NCI-H2171 (cell line): ENCODE data around the gene CLBA1.
"Not testable (repeated sequence)": the region's sequence is repeated elsewhere in the genome, so short reads cannot be mapped to it uniquely, and the experiment has no call there.

Experiments used
- DNase-seq: peaks from one replicate; lab custom pipeline; 2025; lab: John Stamatoyannopoulos, UW

CLBA1 gene

DNA sequence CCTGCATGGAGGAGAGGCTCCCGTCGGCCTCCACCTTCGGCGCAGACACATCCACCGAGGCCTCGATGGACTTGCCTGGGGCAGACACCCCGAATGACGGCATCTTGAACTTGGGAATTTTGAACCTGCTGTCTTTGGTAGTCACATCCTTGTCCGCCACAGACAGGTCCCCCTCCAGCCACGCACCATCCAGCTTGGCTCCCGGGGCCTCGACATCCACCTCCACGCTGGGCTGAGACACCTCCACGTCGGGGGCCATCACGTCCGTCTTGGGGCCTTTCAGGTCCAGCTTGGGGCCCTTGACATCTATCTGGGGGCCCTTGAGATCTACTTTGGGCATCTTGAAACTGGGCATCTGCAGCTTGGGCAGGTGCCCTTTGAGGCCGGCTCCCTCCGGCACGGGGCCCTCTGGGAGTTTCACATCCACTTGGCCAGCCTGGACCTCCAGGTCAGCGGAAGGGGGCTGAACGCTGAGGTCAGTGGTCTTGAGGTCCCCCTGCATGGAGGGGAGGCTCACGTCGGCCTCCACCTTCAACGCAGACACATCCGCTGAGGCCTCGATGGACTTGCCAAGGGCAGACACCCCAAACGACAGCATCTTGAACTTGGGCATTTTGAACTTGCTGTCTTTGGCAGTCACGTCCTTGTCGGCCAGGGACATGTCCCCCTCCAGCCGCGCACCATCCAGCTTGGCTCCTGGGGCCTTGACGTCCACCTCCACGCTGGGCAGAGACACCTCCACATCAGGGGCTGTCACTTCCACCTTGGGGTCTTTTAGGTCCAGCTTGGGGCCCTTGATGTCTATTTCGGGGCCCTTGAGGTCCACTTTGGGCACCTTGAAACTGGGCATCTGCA, 37.5 kb upstream of the CLBA1 start:
- not testable (repeated sequence) for DNase-seq

DNA sequence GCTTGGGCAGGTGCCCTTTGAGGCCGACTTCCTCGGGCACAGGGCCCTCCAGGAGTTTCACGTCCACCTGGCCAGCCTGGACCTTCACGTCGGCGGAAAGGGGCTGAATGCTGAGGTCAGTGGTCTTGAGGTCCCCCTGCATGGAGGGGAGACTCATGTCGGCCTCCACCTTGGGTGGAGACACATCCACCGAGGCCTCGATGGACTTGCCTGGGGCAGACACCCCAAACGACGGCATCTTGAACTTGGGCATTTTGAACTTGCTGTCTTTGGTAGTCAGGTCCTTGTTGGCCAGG, 36.9 kb upstream of the CLBA1 start:
- DNase-seq, result no peak

DNA sequence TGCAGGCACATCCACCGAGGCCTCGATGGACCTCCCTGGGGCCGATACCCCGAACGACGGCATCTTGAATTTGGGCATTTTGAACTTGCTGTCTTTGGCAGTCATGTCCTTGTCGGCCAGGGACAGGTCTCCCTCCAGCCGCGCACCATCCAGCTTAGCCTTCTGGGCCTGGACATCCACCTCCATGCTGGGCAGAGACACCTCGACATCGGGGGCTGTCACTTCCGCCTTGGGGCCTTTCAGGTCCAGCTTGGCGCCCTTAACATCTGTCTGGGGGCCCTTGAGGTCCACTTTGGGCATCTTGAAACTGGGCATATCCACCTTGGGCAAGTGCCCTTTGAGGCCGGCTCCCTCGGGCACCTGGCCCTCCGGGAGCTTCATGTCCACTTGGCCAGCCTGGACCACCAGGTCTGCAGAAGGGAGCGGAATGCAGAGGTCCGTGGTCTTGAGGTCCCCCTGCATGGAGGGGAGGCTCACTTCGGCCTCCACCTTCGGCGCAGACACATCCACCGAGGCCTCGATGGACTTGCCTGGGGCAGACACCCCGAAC, 36.1 kb upstream of the CLBA1 start:
- not testable (repeated sequence) for DNase-seq

GRCh38 chr14:104950021-104950420, 35.6 kb upstream of the CLBA1 start:
- no peak for DNase-seq

DNA sequence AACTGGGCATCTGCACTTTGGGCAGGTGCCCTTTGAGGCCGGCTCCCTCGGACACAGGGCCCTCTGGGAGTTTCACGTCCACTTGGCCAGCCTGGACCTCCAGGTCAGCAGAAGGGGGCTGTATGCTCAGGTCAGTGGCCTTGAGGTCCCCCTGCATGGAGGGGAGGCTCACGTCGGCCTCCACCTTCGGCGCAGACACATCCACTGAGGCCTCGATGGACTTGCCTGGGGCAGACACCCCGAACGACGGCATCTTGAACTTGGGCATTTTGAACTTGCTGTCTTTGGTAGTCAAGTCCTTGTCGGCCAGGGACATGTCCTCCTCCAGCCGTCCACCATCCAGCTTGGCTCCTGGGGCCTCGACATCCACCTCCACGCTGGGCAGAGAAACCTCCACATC, 34.9 kb upstream of the CLBA1 start:
- not testable (repeated sequence) for DNase-seq

DNA sequence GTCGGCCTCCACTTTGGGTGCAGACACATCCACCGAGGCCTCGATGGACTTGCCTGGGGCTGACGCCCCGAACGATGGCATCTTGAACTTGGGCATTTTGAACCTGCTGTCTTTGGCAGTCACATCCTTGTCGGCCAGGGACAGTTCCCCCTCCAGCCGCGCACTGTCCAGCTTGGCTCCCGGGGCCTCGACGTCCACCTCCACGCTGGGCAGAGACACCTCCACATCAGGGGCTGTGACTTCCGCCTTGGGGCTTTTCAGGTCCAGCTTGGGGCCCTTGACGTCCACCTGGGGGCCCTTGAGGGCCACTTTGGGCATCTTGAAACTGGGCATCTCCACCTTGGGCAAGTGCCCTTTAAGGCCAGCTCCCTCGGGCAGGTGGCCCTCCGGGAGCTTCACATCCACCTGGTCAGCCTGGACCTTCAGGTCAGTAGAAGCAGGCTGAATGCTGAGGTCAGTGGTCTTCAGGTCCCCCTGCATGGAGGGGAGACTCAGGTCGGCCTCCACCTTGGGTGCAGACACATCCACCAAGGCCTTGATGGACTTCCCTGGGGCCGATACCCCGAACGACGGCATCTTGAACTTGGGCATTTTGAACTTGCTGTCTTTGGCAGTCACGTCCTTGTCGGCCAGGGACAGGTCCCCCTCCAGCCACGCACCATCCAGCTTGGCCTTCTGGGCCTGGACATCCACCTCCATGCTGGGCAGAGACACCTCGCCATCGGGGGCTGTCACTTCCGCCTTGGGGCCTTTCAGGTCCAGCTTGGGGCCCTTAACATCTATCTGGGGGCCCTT, 33.5 kb upstream of the CLBA1 start:
- not testable (repeated sequence) for DNase-seq

DNA sequence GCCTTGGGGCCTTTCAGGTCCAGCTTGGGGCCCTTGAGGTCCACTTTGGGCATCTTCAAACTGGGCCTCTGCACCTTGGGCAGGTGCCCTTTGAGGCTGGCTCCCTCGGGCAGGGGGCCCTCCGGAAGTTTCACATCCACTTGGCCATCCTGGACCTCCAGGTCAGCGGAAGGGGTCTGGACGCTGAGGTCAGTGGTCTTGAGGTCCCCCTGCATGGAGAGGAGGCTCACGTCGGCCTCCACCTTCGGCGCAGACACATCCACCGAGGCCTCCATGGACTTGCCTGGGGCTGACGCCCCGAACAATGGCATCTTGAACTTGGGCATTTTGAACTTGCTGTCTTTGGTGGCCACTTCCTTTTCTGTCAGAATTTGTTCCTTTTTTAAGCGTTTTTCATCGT, 32.5 kb upstream of the CLBA1 start:
- DNase-seq, result no peak

- no peak for DNase-seq
Measured at GRCh38 chr14:104953896-104954656, 31.5 kb upstream of the CLBA1 start.

- no peak for DNase-seq
Measured at GRCh38 chr14:104954746-104955395, 30.7 kb upstream of the CLBA1 start.

- DNase-seq, result no peak
Measured at GRCh38 chr14:104955396-104955770, 30.2 kb upstream of the CLBA1 start.

DNA sequence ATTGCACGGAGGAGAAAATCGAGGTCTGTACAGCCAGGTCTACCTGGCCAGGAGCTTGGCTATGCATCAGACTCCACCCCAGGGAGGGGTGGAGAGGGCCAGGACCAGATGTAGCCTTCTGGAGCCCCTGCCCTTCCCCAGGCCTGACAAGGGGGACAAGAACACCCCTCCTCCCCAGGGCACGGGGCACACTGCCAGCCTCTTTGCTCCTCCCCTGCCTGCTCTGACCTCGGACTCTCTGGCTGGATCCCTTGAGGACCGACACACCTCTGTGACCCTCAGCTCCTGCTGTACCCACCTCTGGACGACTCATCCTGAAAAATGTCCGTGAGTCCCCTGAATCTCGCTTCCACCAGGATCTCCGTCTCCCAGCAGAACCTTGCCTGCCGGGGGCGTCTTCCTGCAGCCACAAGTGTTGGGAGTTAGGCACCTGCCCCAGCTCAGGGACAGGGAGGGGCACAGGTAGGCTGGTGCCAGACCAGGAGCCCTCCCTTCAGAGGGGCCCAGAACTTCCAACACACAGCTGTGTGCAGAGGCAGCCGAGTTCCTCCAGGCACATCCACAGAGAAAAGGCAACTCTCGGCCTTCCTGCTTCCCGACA, 29.2 kb upstream of the CLBA1 start:
- DNase-seq, result no peak

DNA sequence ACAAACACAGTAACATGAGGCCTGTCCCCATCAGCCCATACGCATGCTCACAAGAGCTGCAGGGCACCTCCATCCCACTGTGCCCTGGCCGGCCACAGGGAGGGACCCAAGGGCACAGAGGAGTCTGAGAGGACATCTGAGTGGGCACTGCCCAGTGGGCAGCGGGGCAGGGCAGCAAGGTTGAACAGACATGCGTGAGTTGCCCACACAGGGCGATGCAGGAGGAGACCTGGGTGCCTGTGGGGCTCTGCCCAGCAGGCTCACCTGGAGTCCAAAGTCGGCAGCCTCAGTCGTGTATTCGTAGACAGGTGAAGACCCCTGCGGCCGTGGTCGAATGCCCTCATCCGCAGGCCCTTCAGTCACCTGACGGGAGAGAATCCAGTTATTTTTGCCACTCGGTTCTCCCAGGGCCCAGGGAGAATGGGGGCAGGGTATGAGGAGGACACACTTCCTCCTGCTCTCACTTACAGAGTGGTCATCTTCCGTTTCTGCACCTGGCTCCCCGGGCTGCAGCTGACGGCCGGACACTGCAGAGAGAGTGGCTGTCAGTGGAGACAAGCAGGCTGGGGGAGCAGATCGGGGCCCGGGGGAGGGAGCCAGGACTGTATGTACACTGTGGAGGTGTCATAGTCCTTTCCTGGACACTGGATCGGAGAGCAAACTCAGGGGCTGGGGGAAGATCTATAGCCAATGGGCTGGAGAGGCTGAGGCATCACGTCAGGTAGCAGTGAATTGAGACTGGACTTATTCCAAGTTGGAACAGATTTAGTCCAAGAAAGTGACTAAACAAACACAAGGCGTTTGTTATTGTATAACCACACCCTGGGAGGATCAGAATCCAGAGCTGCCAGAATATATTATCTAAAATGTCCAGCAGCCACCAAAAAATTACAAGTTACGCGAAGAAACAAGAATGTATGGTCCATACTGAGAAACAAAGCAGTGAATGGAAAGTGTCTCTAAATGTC, 28.2 kb upstream of the CLBA1 start:
- no peak for DNase-seq

GRCh38 chr14:104964546-104964945, 21.0 kb upstream of the CLBA1 start:
- DNase-seq, result no peak

- DNase-seq, result no peak
Measured at GRCh38 chr14:104965561-104966231, 19.9 kb upstream of the CLBA1 start.

- no peak for DNase-seq
Measured at GRCh38 chr14:104966261-104966865, 19.2 kb upstream of the CLBA1 start.

GRCh38 chr14:104966981-104967385, 18.6 kb upstream of the CLBA1 start:
- DNase-seq, result no peak

- no peak for DNase-seq
Measured at GRCh38 chr14:104967386-104968152, 18.0 kb upstream of the CLBA1 start.

DNA sequence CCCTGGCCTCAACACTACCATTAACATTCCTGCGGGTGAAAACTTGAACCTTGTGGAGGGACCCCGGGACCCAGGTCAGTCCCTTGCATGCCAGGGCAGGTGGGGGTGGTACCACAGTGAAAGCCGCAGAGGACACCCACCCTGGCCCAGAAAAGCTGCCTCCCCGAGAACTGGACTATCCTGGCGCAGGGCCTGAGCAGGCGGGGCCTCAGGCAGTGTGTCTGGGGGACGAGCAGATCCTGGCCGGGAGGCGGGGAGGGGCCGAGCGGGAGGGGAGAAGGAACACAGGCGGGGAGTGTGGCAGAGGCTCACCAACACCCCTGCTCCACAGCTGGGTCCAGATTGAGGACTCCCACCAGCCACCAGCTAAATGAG, 17.4 kb upstream of the CLBA1 start:
- DNase-seq, result no peak
